ENCODE data around the gene MYO16.

MYO16 gene

GRCh38 chr13:108629181-108629752, at the start of gene MYO16:
Gene MYO16, plus strand, starts transcription at chr13:108629611. Its CDS starts 234 bp downstream, at chr13:108629845.
- no peak for DNase-seq (ENCODE audit: low read depth in 2 of 2)

GRCh38 chr13:108586826-108587225, 42.6 kb upstream of the MYO16 start:
- DNase-seq (ENCODE audit: low read depth in 2 of 2), result no peak

DNA sequence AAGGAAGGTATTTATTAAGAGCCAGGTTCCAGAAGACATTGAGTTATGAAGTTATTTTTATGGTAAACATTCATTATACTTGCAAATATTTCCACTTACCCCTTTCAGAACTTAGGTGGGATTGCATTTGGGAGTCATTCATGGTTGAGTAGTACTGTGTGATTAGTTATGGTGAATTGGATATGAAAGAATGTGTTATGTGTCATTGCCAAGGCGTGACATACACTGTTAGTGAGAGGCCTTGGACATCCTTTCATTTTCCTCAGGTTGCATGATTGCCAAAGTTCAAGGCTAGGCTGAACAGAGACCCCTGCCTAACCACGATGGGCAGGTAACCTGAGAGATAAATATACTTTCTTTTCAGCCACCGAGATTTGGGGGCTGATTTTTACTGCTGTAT, 40.9 kb upstream of the MYO16 start:
- no peak for DNase-seq (ENCODE audit: low read depth in 2 of 2)

DNA sequence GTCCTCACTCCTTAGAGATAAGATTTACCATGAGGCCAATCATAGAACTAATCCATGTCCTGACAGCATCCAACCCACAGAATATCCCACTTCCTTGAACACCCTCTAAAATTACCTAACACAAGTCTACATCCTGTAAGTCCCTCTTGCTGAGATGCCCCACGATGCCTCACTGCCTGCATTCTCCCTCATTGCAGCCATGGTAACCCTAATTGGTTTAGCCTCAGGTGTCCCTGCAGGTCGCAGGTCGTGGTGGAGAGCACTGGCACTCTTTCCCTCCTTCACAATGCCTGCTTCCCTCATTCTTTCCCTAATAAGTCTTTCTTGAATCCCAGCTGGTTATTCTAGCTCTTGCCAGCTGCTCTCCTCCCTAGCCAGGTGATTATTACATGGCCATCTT, 35.3 kb upstream of the MYO16 start:
- DNase-seq (ENCODE audit: low read depth in 2 of 2), result no peak

DNA sequence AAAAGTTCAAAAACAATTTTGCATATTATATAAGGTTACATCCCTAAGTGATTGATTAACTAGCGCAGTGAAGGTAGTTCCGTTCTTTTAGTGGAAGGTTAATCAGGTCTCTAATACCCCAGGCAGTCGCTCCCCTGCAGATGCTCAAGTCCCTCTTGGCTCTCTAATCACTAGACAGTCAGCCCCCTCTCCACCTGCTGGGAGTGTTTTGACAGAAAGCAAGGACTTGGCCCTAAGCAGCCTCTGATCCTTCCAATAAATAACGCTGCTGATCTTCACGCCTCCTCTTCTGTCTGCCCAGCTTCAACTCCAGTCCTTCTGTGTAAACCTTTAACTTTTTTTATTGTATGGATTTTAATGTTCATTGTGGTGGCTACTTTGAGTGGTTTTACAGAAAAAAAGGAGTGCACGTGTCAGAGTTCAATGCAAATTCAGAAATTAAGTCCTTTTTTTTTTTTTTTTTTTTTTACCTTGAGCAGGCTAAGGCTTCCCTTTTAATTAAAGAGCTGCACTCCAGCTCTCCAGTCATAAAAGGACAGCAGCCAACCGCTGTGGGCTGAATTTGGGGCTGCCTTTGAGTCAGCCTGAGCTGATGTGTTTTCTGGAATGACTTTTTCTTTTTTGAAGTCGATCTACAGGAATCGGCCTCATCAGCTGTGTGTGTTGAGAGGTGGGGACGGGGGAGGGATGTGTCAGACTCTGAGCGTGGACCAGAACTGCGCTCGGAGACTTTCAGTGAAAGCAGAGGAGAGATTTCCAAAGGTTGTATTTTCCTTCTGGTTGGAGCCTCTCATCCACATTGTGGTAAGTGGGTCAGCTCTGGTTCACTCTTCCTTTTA, 33.8 kb upstream of the MYO16 start:
- peak in 1 of 2 donors; percentile 25 for DNase-seq (ENCODE audit: low read depth in 2 of 2)

DNA sequence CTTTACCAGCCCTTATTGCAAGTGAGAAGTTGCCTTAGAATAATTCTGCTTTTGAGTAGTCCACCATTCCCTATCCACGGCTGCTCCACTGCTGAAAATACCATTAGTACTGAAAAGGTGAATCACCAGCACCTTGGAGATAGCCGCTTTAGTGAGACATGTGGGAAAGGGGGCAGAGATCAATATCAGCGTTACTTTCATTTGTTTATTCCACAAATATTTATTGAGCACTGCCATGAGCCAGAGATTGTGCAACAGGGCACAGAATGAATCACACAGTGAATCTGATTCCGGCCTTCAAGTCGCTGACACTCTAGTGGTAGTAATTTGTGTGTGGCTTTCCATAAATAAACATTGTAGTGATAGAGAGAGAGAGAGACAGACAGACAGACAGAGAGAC, 31.5 kb upstream of the MYO16 start:
- no peak for DNase-seq (ENCODE audit: low read depth in 2 of 2)

GRCh38 chr13:108606424-108606823, 23.0 kb upstream of the MYO16 start:
- DNase-seq (ENCODE audit: low read depth in 2 of 2), result no peak

GRCh38 chr13:108609353-108609752, 20.1 kb upstream of the MYO16 start:
- DNase-seq (ENCODE audit: low read depth in 2 of 2), result no peak

GRCh38 chr13:108610507-108610906, 18.9 kb upstream of the MYO16 start:
- no peak for DNase-seq (ENCODE audit: low read depth in 2 of 2)

GRCh38 chr13:108615241-108615640, 14.2 kb upstream of the MYO16 start:
- DNase-seq (ENCODE audit: low read depth in 2 of 2), result no peak

DNA sequence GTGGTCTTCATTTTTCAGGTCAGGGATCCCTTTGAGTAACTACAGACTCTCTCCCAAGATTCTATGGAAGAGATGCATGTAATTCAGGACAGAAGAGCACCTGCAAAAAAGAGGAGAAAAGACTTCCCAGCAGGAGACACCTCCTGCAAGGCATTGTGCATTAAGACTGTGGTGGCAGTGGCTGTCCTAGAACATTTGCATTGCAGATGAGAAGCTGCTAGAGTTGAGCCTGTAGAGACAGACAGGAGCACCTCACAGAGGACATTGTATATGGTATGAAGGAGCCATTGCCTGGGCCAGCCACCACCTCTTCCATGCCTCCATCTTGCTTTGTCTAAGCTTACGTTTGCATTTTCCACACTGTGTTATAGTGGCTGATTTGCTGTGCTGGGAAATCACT, 11.2 kb upstream of the MYO16 start:
- DNase-seq (ENCODE audit: low read depth in 2 of 2), result no peak

DNA sequence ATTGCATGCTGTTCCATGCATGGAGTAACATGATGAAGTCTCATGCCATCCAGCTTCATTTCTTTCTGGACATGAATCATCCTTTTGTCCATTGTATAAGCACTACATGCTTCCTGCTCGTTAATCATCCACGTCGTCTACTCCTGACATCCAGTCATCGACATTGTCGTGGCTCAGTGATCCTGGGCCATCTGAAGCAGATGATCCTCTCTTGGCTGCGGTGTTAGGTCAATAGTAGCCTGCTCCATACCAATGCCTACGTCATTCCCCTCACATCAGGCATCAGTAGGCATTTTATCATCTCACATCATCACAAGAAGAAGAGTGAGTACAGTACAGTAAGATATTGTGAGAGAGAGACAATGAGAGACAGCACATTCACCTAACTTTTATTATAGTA, 7.9 kb upstream of the MYO16 start:
- no peak for DNase-seq (ENCODE audit: low read depth in 2 of 2)

- no peak for DNase-seq (ENCODE audit: low read depth in 2 of 2)
These were observed 5.3 kb upstream of the MYO16 start for GRCh38 chr13:108624108-108624507.

- no peak for DNase-seq (ENCODE audit: low read depth in 2 of 2)
These were observed 4.4 kb upstream of the MYO16 start for GRCh38 chr13:108624979-108625378.

GRCh38 chr13:108629988-108630387, 577 bp downstream of the MYO16 start:
- DNase-seq (ENCODE audit: low read depth in 2 of 2), result no peak

DNA sequence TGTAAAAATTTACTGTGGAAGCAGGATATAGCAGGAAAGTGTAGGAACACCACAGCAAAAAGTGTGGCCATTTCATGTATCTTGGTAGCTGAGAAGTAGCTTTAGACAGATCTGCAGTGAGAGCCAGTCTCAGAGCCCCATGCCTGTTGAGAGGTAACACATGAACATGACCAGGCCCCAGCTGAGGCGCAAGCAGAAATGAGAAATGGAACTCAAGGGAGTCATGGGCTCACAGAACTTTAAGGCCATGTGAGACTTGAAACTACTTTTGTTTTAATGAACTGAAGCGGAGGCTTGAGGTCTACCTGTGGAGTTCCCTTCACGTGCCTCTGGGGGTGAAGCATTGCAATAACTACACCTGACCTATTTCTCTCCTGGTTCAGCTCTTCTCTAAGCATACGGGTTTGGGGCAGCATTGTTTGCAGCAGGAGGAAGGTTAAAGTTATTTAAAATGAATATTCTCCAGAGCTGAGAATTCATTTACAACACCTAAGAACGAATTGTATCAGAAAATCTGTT, 3.3 kb downstream of the MYO16 start:
- DNase-seq (ENCODE audit: low read depth in 2 of 2), result no peak

- DNase-seq (ENCODE audit: low read depth in 2 of 2), result no peak
These were observed 9.5 kb downstream of the MYO16 start for GRCh38 chr13:108638901-108639300.

DNA sequence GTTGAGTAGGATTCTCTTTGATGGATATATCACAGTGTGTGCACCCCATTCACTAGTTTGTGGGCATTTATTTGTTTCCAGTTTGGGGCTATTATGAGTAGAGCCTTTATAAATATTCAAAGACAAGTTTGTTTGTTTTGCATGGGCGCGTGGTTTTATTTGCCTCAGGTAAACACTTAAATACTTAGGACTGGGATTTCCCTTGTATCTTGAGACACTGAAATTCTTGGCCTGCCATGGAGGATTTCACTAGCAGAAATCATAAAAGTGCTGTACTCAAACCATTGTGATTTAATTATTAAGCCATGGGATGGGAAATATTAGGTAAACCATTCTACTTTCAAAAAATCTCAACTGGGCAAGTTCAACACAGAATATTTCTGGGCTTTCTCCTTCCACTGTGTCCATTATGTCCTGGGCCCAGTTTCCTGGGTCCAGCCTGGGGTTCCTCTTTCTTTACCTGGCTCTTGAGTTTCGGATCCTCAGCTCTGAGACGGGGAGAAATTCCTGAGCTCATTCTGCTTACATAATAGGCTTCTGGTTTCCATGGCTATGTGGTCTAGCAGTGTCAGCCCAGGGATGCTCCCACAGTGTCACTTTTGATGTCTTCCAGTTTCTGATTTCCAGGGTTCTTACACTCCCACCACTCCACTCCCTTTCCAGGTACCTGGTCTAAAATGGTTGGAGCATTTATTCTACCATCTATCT, 14.4 kb downstream of the MYO16 start:
- DNase-seq (ENCODE audit: low read depth in 2 of 2), result no peak

- no peak for DNase-seq (ENCODE audit: low read depth in 2 of 2)
These were observed 16.0 kb downstream of the MYO16 start for GRCh38 chr13:108645376-108645775.

DNA sequence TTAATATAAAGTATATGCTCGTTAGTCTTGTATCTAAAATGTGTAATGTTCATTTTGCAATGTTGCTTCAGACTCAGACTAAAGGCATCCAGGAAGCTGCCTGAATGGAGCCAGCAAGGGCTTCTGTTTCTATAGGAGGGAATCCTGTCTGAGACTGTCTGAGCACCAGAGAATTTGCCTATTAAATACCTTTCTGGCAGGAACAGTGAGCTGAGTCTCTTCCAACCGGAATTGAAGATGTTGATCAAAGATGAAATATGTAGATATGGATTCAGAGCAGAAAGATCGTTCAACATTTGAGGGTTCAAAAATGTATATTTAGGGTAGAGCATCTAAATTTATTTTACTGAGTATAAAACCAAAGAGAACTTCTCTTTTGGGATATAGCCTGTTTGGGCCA, 20.9 kb downstream of the MYO16 start:
- no peak for DNase-seq (ENCODE audit: low read depth in 2 of 2)

GRCh38 chr13:108656742-108657141, 27.3 kb downstream of the MYO16 start:
- no peak for DNase-seq (ENCODE audit: low read depth in 2 of 2)

GRCh38 chr13:108657519-108657918, 28.1 kb downstream of the MYO16 start:
- no peak for DNase-seq (ENCODE audit: low read depth in 2 of 2)

DNA sequence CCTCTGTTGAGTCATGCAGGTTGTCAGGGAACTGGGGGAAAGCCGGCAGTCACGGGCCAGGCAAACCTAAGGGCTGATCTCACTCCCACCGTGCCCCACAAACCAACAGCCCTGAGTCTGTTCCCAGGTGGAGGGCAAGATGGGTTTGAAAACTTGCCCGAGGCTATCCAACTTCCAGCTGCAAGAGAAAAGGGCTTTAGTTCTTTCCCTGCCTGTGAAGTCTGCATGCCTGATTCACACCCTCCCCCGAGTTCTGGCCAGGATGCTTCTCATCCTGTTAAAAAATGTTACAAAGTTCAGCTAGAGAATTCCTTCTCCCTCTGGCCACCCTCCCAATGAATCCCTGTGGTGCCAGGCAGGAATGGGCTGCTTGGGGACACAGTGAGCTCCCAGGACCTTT, 33.1 kb downstream of the MYO16 start:
- DNase-seq (ENCODE audit: low read depth in 2 of 2), result no peak
